Fibroblast of villous mesenchyme (primary cell): ENCODE results near the gene WWC1. TPM values are rescaled to one million over a fixed set of nuclear protein-coding genes. Genes with fewer than 3 reads are reported as not detected.
A peak's percentile ranks its signal among the peaks of the same experiment; 100 is the strongest.

ENCODE experiments used
- DNase-seq: peaks from one replicate; pipeline ENCODE4 v3.0.0-alpha.2; 2010; ENCODE audit warnings: low read depth
- H3K4me3 ChIP-seq: 2 replicates; pipeline ENCODE4 v1.5.1; 2011; ENCODE audit warnings: low read depth, mild to moderate bottlenecking, low read length
- CTCF ChIP-seq: IDR thresholded peaks from 2 replicates; pipeline ENCODE4 v1.5.1; 2012; ENCODE audit warnings: low read depth, mild to moderate bottlenecking, low read length; ENCODE audit not compliant: insufficient read depth
- total RNA-seq: library from RNA; depleted of rRNA; stranded (reverse); fragments of >200 nt; gene quantifications from 2 replicates; pipeline ENCODE4 v1.2.3, GENCODE V29; 2012

Gene WWC1
- total RNA-seq, 1 donor: 2.2 TPM

- H3K4me3 ChIP-seq: no peak overlapping the region
- DNase-seq: no peak
- TF ChIP-seq CTCF: no peak
Measured at GRCh38 chr5:168423971-168424370, 132.5 kb downstream of the WWC1 start.

GRCh38 chr5:168424594-168425323, 133.3 kb downstream of the WWC1 start:
- H3K4me3 ChIP-seq: no peak overlapping the region
- no peak for TF ChIP-seq CTCF
- peak; percentile 55 for DNase-seq

GRCh38 chr5:168426007-168426863, 134.8 kb downstream of the WWC1 start:
- H3K4me3 ChIP-seq: no peak overlapping the region
- TF ChIP-seq CTCF: no peak
- no peak for DNase-seq

- H3K4me3 ChIP-seq: no peak overlapping the region
- TF ChIP-seq CTCF: no peak
- no peak for DNase-seq
Measured at GRCh38 chr5:168426864-168427172, 135.4 kb downstream of the WWC1 start.

GRCh38 chr5:168427224-168427623, 135.8 kb downstream of the WWC1 start:
- H3K4me3 ChIP-seq: no peak overlapping the region
- DNase-seq: no peak
- no peak for TF ChIP-seq CTCF

- H3K4me3 ChIP-seq: no peak overlapping the region
- no peak for TF ChIP-seq CTCF
- no peak for DNase-seq
Measured at GRCh38 chr5:168428552-168428951, 137.1 kb downstream of the WWC1 start.

GRCh38 chr5:168430296-168430695, 138.9 kb downstream of the WWC1 start:
- no peak for TF ChIP-seq CTCF
- H3K4me3 ChIP-seq: no peak overlapping the region
- DNase-seq: no peak
